Measurements from ENCODE around the gene TDRD9. TPM values are rescaled to one million over a fixed set of nuclear protein-coding genes. Genes with fewer than 3 reads are reported as not detected.

Gene TDRD9
- total RNA-seq, 1 donor from 2014 or later = not detected

- Mint-ChIP-seq H3K4me1 (ENCODE audit: unreplicated experiment) (peaks cover 4% of the 10 kb centered on the region), H3K27me3 (peaks cover 3% of the 10 kb centered on the region), H3K9me3 (no peaks in the 10 kb centered on the region), H3K27ac (no peak overlapping the region), H3K36me3 (no peaks in the 10 kb centered on the region), H3K4me3 (no peak overlapping the region)
- DNase-seq (ENCODE audit: extremely low spot score, unreplicated experiment) = no peak
- TF ChIP-seq CTCF (conservative IDR thresholded peaks at IDR 0.05) = no peak
These were observed 163.0 kb downstream of the TDRD9 start for GRCh38 chr14:104091061-104091926.

- no peak for TF ChIP-seq CTCF (conservative IDR thresholded peaks at IDR 0.05)
- H3K4me1 Mint-ChIP-seq (ENCODE audit: unreplicated experiment) = peaks cover 4% of the 10 kb centered on the region
- H3K36me3 Mint-ChIP-seq = no peaks in the 10 kb centered on the region
- no peak overlapping the region for H3K4me3 Mint-ChIP-seq
- no peak for DNase-seq (ENCODE audit: extremely low spot score, unreplicated experiment)
- no peak overlapping the region for H3K27ac Mint-ChIP-seq
- H3K27me3 Mint-ChIP-seq = peaks cover 3% of the 10 kb centered on the region
- H3K9me3 Mint-ChIP-seq = no peaks in the 10 kb centered on the region
These were observed 163.9 kb downstream of the TDRD9 start for GRCh38 chr14:104091927-104092771.

- H3K27me3 Mint-ChIP-seq = peaks cover 3% of the 10 kb centered on the region
- no peak overlapping the region for H3K4me3 Mint-ChIP-seq
- no peak for DNase-seq (ENCODE audit: extremely low spot score, unreplicated experiment)
- H3K36me3 Mint-ChIP-seq = no peaks in the 10 kb centered on the region
- no peak for TF ChIP-seq CTCF (conservative IDR thresholded peaks at IDR 0.05)
- peaks cover 4% of the 10 kb centered on the region for H3K4me1 Mint-ChIP-seq (ENCODE audit: unreplicated experiment)
- no peaks in the 10 kb centered on the region for H3K9me3 Mint-ChIP-seq
- no peak overlapping the region for H3K27ac Mint-ChIP-seq
These were observed 164.7 kb downstream of the TDRD9 start for GRCh38 chr14:104092931-104093365.

DNA sequence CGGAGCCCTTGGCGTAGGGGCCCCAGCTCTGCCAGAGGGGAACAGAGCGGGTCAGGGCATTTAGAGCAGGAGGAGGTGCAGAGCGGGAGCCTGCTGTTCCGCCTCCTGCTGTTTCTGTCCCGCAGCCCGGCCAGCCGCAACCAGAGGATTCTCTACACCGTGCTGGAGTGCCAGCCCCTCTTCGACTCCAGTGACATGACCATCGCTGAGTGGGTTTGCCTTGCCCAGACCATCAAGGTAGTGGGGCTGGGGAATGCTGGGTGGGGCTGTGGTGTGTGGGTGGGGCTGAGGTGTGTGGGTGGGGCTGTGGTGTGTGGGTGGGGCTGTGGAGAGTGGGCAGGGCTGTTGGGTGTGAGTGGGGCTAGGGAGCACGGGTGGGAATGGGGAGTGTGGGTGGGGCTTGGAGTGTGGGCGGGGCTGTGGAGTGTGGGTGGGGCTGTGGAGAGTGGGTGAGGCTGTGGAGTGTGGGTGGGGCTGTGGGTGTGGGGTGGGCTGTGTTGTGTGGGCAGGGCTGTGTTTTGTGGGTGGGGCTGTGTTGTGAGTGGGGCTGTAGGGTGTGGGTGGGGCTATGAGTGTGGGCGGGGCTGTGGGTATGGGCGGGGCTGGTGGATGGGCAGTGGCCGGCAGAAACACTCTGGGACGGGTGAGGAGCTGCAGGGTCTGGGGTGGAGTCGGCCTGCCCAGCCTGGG is 165.3 kb downstream of the TDRD9 start:
- H3K27ac Mint-ChIP-seq = no peak overlapping the region
- no peaks in the 10 kb centered on the region for H3K36me3 Mint-ChIP-seq
- DNase-seq (ENCODE audit: extremely low spot score, unreplicated experiment) = no peak
- H3K9me3 Mint-ChIP-seq = no peaks in the 10 kb centered on the region
- H3K27me3 Mint-ChIP-seq = peaks cover 3% of the 10 kb centered on the region
- H3K4me1 Mint-ChIP-seq (ENCODE audit: unreplicated experiment) = peaks cover 4% of the 10 kb centered on the region
- no peak for TF ChIP-seq CTCF (conservative IDR thresholded peaks at IDR 0.05)
- H3K4me3 Mint-ChIP-seq = no peak overlapping the region

GRCh38 chr14:104094056-104094708 is 165.9 kb downstream of the TDRD9 start:
- TF ChIP-seq CTCF (conservative IDR thresholded peaks at IDR 0.05) = no peak
- peaks cover 3% of the 10 kb centered on the region for H3K27me3 Mint-ChIP-seq
- peaks cover 4% of the 10 kb centered on the region for H3K4me1 Mint-ChIP-seq (ENCODE audit: unreplicated experiment)
- no peaks in the 10 kb centered on the region for H3K36me3 Mint-ChIP-seq
- H3K4me3 Mint-ChIP-seq = no peak overlapping the region
- DNase-seq (ENCODE audit: extremely low spot score, unreplicated experiment) = no peak
- H3K27ac Mint-ChIP-seq = peak overlapping the region; percentile 55
- no peaks in the 10 kb centered on the region for H3K9me3 Mint-ChIP-seq

All from type B pancreatic cell (in vitro differentiated cells).